Measurements from ENCODE around the gene TMPRSS7.

TMPRSS7 gene

DNA sequence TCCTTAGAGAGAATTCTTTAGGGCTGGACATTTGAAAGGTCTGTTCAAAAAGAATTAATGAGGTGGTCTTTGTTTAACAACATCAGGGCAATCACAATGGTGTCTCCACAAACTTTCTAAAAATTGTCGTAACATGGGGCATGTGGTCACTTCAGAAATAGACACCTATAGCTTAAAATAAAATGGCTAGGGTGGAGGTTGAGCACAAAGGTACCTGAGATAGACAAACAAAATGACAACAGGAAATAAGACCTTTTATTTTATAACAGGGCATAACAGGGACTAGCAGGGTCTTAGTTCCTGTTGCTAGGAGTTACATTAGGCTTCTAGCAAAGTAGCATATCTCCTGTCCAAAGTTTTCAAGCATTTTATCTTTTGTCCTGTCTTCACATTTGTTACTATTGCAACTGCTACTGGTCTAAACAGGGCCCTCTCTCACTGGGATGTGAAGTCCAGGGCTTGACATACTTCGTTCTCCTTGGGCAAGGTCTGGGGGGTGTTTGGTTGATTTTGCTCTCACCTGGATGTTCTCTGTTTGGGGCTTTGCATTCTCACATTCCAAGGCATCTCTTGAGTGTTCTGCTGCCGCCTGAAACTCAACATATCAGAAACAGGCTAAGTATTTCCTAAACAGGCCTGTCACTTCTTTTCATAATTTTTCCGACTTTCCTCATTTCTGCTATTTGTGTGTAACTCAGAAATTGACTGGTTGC is 95.5 kb downstream of the TMPRSS7 start:
- no peak for DNase-seq

DNA sequence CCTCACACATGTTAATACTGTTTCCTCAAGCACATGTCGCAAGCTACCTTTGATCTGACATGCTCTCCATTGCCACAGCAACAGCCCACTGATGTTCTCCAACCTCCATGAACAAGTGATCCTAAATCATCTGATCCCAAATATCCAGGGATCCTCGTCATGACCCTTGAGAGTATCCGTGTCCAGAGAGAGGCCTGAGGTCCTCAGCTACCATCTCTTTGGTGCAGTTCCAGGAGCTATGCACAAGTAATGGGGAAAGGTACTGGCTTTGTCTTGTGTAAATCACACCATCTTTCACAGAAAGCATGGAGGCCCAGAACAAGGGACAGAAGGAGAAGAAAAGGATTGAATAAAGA is 96.1 kb downstream of the TMPRSS7 start:
- DNase-seq, result no peak
